Calu3 (cell line): Measurements from ENCODE around the gene FBXO38. TPM values are rescaled to one million over a fixed set of nuclear protein-coding genes. Genes with fewer than 3 reads are reported as not detected.

Experiments used
- BruUV-seq: library from RNA; stranded (reverse); fragments of 400-500 nt; replicated peaks from 2 replicates; lab custom pipeline; 2021; lab: Mats Ljungman, UMichigan
- CTCF ChIA-PET: fragments of 300-600 bp; sonication (Branson Sonifier 250); formaldehyde crosslinking; loops from one replicate; lab custom pipeline; 2022; ENCODE audit warnings: antibody characterized with exemption; lab: Charles Lee
- DNase-seq: peaks from one replicate; pipeline ENCODE4 v3.0.0; 2022
- H3K27ac Mint-ChIP-seq: one replicate; pipeline ENCODE4 v1.8.0; 2022; ENCODE audit warnings: mixed read lengths; ENCODE audit not compliant: unreplicated experiment
- H3K27me3 Mint-ChIP-seq: one replicate; pipeline ENCODE4 v1.8.0; 2022; ENCODE audit warnings: mixed read lengths; ENCODE audit not compliant: unreplicated experiment
- H3K36me3 Mint-ChIP-seq: one replicate; pipeline ENCODE4 v1.8.0; 2022; ENCODE audit warnings: mild to moderate bottlenecking, moderate library complexity, mixed read lengths; ENCODE audit not compliant: insufficient read depth, unreplicated experiment
- H3K4me1 Mint-ChIP-seq: one replicate; pipeline ENCODE4 v1.8.0; 2022; ENCODE audit warnings: mild to moderate bottlenecking, low read depth, mixed read lengths; ENCODE audit not compliant: unreplicated experiment
- H3K4me3 Mint-ChIP-seq: one replicate; pipeline ENCODE4 v1.8.0; 2022; ENCODE audit warnings: mild to moderate bottlenecking, low read depth, moderate library complexity, mixed read lengths; ENCODE audit not compliant: unreplicated experiment
- H3K9me3 Mint-ChIP-seq: one replicate; pipeline ENCODE4 v1.8.0; 2022; ENCODE audit warnings: low read depth, mixed read lengths; ENCODE audit not compliant: unreplicated experiment
- CTCF ChIP-seq: fragments of 200-600 bp; IDR thresholded peaks from one replicate; pipeline ENCODE4 v1.8.0; 2022; ENCODE audit warnings: antibody characterized with exemption; ENCODE audit not compliant: unreplicated experiment
- intact Hi-C: fragments of 100-400 bp; cut with micrococcal nuclease; formaldehyde crosslinking; loops from one replicate; pipeline ENCODE4 v1.10.0; 2022; ENCODE audit not compliant: unreplicated experiment
- total RNA-seq: library from RNA; stranded (reverse); gene quantifications from 2 replicates; pipeline ENCODE4 v1.2.3, GENCODE V29; 2022

Gene FBXO38
- total RNA-seq, 1 experiment from 2014 or later, result 59.2 TPM

GRCh38 chr5:148378670-148379069 lies 5.1 kb upstream of the FBXO38 start:
- no peak overlapping the region for H3K4me3 Mint-ChIP-seq
- H3K27me3 Mint-ChIP-seq, result no peaks in the 10 kb centered on the region
- peaks cover 3% of the 10 kb centered on the region for H3K9me3 Mint-ChIP-seq
- TF ChIP-seq CTCF, result no peak
- peaks cover 15% of the 10 kb centered on the region for H3K4me1 Mint-ChIP-seq
- no TSS peak for BruUV-seq
- no peak for DNase-seq
- CTCF ChIA-PET, result no interaction called here
- peaks cover 11% of the 10 kb centered on the region for H3K36me3 Mint-ChIP-seq
- H3K27ac Mint-ChIP-seq, result no peak overlapping the region
- intact Hi-C loops, result no loop called here

- H3K9me3 Mint-ChIP-seq, result peaks cover 3% of the 10 kb centered on the region
- no peak overlapping the region for H3K4me3 Mint-ChIP-seq
- peaks cover 18% of the 10 kb centered on the region for H3K36me3 Mint-ChIP-seq
- intact Hi-C loops, result no loop called here
- no peak overlapping the region for H3K27ac Mint-ChIP-seq
- no peak for TF ChIP-seq CTCF
- CTCF ChIA-PET, result no interaction called here
- peaks cover 13% of the 10 kb centered on the region for H3K4me1 Mint-ChIP-seq
- DNase-seq, result no peak
- no peaks in the 10 kb centered on the region for H3K27me3 Mint-ChIP-seq
- BruUV-seq, result no TSS peak
These were observed 4.4 kb upstream of the FBXO38 start for GRCh38 chr5:148379340-148379739.

- intact Hi-C loops, result loop anchor here (2.0 kb wide), 1 partner anchor 17 kb away; no protein-coding TSS in a partner anchor
- Mint-ChIP-seq H3K4me1 (peaks cover 24% of the 10 kb centered on the region), H3K27ac (no peak overlapping the region), H3K4me3 (no peak overlapping the region), H3K36me3 (peaks cover 22% of the 10 kb centered on the region), H3K27me3 (no peaks in the 10 kb centered on the region), H3K9me3 (peaks cover 3% of the 10 kb centered on the region)
- no peak for TF ChIP-seq CTCF
- no peak for DNase-seq
- CTCF ChIA-PET, result interaction anchor here (0.5 kb wide), 1 partner anchor 599 kb away, joined by 3 read pairs; no protein-coding TSS in a partner anchor
- no TSS peak for BruUV-seq
These were observed 1.9 kb upstream of the FBXO38 start for GRCh38 chr5:148381906-148382305.

GRCh38 chr5:148382961-148383360 lies 797 bp upstream of the FBXO38 start:
- TSS peak; percentile 92 for BruUV-seq
- CTCF ChIA-PET, result interaction anchor here (0.6 to 1.1 kb wide), 5 partner anchors 9 to 810 kb away, joined by 3 to 7 read pairs (median 5); no protein-coding TSS in a partner anchor
- no peak for DNase-seq
- H3K27me3 Mint-ChIP-seq, result no peaks in the 10 kb centered on the region
- peaks cover 3% of the 10 kb centered on the region for H3K9me3 Mint-ChIP-seq
- peaks cover 24% of the 10 kb centered on the region for H3K4me1 Mint-ChIP-seq
- intact Hi-C loops, result loop anchor here (2.0 kb wide), 1 partner anchor 16 kb away; no protein-coding TSS in a partner anchor
- peak overlapping the region; percentile 84 for H3K4me3 Mint-ChIP-seq
- TF ChIP-seq CTCF, result no peak
- H3K36me3 Mint-ChIP-seq, result peaks cover 22% of the 10 kb centered on the region
- H3K27ac Mint-ChIP-seq, result peak overlapping the region; percentile 90
